ENCODE results near the gene SELENOI. TPM values are rescaled to one million over a fixed set of nuclear protein-coding genes. Genes with fewer than 3 reads are reported as not detected.
"Not testable (repeated sequence)": the region's sequence is repeated elsewhere in the genome, so short reads cannot be mapped to it uniquely, and the experiment has no call there.

The SELENOI gene
- total RNA-seq, 1 donor from 2014 or later: 16.3 TPM

- DNase-seq (ENCODE audit: low read depth in 2 of 2): no peak
Measured at GRCh38 chr2:26326514-26326913, 19.4 kb upstream of the SELENOI start.

DNA sequence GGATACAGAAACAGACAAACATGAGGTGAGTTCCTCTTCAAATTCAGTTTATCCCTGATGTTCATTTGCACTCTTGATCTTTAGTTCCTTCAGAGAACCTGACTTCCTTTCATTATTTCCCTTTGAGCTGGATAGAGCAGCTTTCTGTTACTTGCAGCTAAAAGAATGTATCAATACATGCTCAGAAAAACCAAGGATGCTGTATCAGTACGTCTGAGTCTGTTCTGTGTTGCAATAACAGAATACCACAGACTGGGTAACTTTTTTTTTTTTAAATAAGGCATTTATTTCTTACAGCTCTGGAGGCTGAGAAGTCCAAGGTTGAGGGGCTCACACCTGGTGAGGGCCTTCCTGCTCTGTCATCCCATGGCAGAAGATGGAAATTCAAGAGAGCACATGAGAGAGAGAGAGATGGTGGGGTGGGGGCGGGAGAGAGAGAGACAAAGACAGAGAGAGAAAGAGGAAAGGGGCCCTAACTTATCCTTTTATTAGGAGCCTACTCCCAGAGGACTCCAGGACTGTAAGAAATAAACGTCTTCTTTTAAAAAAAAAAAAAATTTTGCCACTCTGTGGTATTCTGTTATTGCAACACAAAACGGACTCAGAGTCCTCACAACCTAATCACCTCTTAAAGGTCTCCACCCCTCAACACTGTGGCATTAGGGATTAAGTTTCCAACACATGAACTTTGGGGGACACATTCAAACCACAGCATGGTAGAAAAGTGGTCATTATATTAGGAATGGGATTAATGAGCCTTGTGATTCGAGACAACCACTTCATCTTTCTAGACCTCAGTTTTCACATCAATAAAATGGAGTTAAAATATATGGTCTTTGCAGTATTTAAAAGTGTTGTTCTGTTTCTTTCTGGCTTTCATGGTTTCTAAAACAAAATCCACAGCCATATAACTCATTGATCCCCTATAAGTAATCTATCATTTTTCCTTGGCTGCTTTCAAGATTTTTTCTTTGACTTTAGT is 18.4 kb upstream of the SELENOI start:
- DNase-seq (ENCODE audit: low read depth in 2 of 2): no peak

GRCh38 chr2:26329083-26329482 is 16.9 kb upstream of the SELENOI start:
- DNase-seq (ENCODE audit: low read depth in 2 of 2): not testable (repeated sequence)

- DNase-seq (ENCODE audit: low read depth in 2 of 2): peak; percentile 56 to 77
Measured at GRCh38 chr2:26330114-26330549, 15.8 kb upstream of the SELENOI start.

- no peak for DNase-seq (ENCODE audit: low read depth in 2 of 2)
Measured at GRCh38 chr2:26330604-26331003, 15.3 kb upstream of the SELENOI start.

GRCh38 chr2:26331321-26331720 is 14.6 kb upstream of the SELENOI start:
- DNase-seq (ENCODE audit: low read depth in 2 of 2): not testable (repeated sequence)

GRCh38 chr2:26333293-26333692 is 12.7 kb upstream of the SELENOI start:
- no peak for DNase-seq (ENCODE audit: low read depth in 2 of 2)

DNA sequence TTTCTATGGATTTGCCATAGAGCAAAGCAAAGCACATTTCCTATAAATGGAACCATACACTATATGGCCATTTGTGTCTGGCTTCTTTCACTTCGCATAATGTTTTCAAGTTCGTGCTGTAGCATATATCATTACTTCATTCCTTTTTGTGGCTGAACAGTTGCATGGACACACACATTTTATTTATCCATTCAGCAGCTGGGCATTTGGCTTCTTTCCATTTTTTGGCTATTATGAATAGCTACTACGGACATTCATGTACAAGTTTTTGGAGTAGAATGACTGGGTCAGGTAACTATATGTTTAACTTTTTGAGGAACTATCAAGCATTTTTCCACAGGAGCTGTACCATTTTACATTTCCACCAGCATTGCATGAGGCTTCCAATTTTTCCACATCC is 10.7 kb upstream of the SELENOI start:
- DNase-seq (ENCODE audit: low read depth in 2 of 2): no peak

GRCh38 chr2:26336719-26337118 is 9.2 kb upstream of the SELENOI start:
- no peak for DNase-seq (ENCODE audit: low read depth in 2 of 2)

DNA sequence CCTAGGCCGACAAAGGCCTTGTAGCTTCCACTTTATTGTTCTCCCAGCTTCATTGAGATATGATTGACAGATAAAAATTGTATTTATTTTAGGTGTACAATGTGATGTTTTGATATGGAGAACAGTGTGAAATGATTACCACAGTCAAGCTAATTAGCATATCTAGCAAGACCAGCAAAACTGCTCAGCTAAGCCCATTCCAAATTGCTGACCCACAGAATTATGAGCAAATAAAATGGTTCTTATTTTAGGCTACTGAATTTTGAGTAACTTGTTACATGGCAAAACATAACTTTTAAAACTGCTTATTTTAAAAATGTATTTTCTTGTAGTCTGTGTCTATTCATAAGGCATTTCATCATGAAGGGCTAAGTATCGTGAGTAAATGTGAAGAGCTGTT is 8.6 kb upstream of the SELENOI start:
- DNase-seq (ENCODE audit: low read depth in 2 of 2): no peak

DNA sequence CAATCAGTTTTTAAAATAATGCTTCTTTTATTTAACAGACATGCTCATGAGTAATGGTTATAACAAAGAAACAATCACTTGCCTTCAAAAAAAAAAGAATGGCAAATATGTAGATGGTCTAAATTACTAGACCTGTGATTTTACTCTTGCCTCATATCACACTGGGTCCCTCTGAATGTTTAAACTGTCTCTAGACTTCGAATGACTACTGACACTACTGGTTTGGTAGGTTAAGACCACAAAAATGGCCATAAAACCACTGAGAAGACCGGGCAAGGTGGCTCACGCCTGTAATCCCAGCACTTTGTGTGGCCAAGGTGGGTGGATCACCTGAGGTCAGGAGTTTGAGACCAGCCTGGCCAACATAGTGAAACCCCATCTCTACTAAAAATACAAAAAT is 5.1 kb upstream of the SELENOI start:
- no peak for DNase-seq (ENCODE audit: low read depth in 2 of 2)

- peak in 1 of 2 donors; percentile 57 for DNase-seq (ENCODE audit: low read depth in 2 of 2)
Measured at GRCh38 chr2:26344581-26345282, 1.2 kb upstream of the SELENOI start.

DNA sequence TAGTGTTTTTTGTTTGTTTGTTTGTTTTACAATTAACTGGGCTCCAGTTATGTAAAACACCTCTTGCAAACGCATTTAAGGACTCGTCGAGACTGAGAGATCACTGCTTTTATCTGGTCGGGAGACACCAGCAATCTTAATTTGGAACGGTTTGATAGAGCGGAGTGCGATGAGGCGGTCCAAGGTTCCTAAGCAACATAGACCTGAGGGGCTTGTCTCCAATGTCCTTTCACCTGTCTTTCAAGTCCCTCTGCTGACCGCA is 729 bp upstream of the SELENOI start:
- DNase-seq (ENCODE audit: low read depth in 2 of 2): no peak

- DNase-seq (ENCODE audit: low read depth in 2 of 2): peak; percentile 9 to 53
Measured at GRCh38 chr2:26346454-26347053, 611 bp downstream of the SELENOI start, which contains the start of gene ADGRF3. Gene ADGRF3, minus strand, starts transcription at chr2:26346789. Its CDS starts 555 bp downstream, at chr2:26346234.

- DNase-seq (ENCODE audit: low read depth in 2 of 2): peak in 1 of 2 donors; percentile 3
Measured at GRCh38 chr2:26347286-26347865, 1.4 kb downstream of the SELENOI start.

DNA sequence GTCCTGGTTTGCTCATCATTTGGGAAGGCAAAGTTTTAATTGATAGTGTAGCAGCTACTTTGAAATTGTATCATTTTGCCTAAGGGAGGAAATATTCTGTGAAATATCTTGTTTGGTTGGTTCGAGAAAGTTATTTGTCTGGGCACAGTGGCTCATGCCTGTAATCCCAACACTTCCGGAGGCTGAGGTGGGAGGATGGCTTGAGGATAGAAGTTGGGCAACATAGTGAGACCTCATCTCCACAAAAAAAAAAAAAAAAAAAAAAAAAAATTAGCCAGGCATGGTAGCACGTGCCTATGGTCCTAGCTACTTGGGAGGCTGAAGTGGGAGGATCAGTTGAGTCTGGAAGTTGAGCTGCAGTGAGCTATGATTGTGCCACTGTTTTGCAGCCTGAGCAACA is 3.7 kb downstream of the SELENOI start:
- no peak for DNase-seq (ENCODE audit: low read depth in 2 of 2)

- DNase-seq (ENCODE audit: low read depth in 2 of 2): no peak
Measured at GRCh38 chr2:26351375-26352090, 5.6 kb downstream of the SELENOI start.

DNA sequence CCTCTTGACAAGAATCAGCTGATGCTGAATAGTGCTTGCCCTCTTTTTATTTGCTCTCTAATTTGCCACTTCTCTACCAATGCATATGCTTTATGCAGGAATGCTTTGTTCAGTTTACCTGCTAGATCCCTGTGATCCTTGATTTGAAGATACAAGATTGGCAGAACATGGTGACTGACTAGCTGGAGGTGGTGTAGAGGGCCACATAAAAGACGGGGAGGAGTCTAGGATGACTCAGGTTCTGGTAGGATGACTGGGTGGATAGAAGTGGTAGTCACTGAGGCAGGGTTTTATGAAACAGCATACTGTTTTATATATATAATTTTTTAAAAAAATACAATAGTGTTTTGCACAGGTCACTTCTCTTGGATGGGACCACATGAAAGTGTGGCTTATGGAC is 6.9 kb downstream of the SELENOI start:
- DNase-seq (ENCODE audit: low read depth in 2 of 2): peak in 1 of 2 donors; percentile 2

GRCh38 chr2:26354469-26354868 is 8.5 kb downstream of the SELENOI start:
- not testable (repeated sequence) for DNase-seq (ENCODE audit: low read depth in 2 of 2)

GRCh38 chr2:26355038-26355995 is 9.4 kb downstream of the SELENOI start:
- DNase-seq (ENCODE audit: low read depth in 2 of 2): peak in 1 of 2 donors; percentile 46

All from dermis microvascular lymphatic vessel endothelial cell (primary cell).